ENCODE measurements around the gene ALOX15. TPM values are rescaled to one million over a fixed set of nuclear protein-coding genes. Genes with fewer than 3 reads are reported as not detected.
A peak's percentile ranks its signal among the peaks of the same experiment; 100 is the strongest.
"Not testable (repeated sequence)": the region's sequence is repeated elsewhere in the genome, so short reads cannot be mapped to it uniquely, and the experiment has no call there.

Gene ALOX15
- total RNA-seq, 1 donor from 2014 or later: 0.32 TPM

DNA sequence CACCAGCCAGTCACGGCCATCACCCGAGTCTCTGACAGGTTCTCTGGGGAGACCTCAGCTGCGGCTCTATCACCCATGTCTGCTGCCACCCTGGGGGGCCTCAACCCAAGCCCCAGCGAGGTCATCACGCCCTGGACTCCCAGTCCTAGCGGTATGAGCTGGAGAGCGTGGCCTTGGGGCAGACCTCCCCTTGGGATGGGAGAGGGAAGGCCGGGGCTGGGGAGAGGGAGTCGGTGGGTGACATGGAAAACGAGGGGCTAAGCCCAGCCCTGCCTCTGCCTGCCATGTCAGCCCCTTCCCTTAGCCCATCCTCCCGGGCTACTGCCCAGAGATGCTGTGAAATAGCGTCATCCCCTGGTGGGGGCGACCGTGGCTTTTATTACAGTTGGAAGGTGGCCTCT, 48.5 kb downstream of the ALOX15 start:
- ATAC-seq: no peak

DNA sequence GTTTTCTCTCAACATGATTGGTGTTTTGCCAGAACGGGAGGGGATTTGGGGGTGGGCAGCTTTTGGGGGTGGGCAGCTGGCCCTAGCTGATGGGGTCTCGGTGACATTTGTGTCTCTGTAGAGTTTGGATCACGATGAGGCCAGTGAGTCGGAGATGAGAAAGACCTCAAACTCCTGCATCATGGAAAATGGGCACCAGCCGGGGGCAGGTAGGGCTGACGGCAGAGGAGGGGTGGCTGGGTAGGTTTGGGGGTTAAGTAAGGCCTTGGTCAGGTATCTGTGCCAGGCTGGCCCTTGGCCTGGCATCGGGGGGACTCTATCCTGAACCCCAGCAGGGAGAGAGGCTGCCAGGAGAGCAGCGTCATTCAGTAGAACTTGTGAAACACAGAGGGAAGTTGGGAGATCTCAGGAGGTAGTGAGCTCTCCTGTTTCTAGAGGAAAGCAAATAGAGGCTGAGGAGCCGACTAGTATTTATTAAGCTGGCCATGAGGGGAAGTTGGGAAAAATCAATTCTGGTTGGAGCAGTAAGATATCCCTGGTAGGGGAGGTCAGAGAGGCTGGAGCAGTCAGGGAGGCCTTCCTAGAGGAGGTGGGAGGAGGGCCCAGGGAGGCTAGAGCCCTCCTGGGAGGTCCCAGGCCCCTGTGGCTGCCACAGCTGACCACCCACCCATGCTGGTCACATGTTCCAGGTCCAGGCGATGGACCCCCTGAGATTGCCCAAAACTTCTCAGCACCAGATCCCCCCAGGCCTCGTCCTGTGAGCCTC, 49.1 kb downstream of the ALOX15 start:
- no peak for ATAC-seq

DNA sequence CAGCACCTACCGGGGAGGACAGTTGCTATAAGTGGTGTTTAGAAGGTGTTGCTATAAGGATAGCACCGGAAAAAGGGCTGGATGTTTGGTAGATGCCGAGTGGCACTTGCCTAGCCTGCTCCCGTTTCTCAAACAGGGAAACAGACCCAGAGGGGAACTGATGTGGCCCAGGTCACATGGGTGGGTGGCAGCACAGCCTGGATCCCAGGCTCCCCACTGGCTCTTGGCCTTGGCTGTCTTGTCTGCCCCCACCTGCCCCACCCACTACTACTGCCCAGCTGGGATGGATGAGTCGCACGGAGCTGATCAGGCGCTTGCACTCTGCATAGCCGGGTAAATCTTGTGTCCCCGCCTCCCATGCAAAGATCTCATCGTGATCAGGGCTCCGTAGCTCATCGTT, 49.9 kb downstream of the ALOX15 start:
- no peak for ATAC-seq

DNA sequence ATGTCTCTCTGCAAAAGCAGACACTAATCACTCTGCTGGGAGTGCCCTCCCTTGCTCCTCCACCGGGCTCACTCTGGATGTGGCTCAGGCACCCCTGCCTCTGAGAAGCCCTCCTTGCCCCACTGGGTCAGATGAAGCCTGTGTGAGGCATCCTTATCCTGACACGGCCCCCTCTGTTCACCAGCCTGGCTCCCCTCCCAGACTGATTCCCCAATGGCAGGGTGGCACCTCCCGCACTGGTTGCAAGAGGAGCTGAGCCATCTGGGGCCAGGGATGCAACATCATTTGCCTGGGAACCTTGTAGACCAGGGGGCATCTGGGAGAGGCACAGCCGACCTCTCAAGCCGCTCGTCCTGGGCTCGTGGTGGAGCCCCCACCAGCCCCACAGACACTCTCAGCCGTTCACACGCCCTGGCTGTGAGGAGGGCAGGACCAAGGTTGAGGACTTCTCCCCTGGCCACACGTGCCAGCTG, 50.5 kb downstream of the ALOX15 start:
- ATAC-seq: no peak

DNA sequence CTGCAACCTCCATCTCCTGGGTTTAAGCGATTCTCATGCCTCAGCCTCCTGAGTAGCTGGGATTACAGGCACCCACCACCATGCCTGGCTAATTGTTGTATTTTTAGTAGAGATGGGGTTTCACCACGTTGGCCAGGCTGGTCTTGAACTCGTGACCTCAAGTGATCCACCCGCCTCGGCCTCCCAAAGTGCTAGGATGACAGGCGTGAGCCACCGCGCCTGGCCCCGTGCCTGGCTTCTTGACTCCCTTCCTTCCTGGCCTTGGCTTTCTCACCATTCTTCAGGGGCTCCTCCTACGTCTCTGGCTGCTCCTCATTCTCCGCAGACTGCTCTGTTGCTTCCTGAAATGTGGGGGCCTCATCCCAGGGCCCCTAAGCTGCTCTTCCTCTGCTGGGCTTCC, 51.4 kb downstream of the ALOX15 start:
- not testable (repeated sequence) for ATAC-seq

DNA sequence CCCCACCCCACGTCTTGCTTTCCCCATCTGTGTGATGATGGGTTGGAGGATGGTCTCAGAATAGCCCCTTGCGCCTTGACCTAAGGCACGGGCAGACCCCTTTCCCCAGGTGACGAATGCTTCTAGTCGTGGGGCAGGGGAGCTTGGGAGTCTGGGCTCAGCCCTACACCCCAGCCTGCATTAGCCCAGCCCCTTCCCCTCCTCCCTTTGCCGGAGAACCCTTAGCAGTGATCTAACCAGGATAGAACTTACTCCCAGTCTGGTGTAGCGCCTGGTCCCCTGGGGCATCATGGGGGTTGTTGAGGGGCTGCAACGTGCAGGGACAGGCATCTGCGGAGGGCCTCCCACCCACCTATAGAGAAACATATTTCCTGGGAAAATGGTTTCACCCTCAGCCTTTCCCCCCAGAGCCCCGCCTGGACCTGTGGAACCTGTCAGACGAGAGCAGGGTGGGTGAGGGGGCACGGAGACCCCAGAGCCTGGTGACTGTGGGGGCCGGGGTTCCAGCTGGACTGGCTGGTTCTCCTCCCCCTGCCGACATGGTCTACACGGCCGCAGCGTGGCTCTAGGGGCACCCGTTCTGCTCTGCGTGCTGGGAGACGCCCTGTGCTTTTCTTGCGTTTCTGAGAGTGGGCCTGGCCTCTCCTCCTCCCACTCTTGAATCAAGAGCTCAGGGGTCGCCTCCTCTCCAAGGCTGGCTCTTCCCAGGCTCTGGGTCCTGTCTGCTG, 52.4 kb downstream of the ALOX15 start:
- ATAC-seq: no peak

DNA sequence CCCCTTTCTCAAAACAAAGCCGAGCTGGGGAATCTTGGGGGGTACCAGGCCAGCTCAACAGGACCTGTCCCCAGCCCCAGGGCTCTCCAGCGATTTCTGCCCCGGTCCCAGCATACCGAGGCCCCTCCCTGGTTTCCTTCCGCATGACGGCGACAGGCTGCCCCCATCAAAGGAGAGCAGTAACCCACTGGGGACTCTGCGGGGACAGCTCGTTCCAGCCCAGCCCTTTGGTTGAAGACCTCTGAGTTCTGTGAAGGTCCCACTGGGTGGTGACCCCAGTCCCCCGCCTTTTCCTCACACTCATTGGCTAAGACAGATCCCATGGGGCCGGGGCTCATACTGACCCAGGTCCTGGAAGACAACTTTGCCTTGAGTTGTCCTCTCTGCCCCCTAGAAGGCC, 53.1 kb downstream of the ALOX15 start:
- no peak for ATAC-seq

DNA sequence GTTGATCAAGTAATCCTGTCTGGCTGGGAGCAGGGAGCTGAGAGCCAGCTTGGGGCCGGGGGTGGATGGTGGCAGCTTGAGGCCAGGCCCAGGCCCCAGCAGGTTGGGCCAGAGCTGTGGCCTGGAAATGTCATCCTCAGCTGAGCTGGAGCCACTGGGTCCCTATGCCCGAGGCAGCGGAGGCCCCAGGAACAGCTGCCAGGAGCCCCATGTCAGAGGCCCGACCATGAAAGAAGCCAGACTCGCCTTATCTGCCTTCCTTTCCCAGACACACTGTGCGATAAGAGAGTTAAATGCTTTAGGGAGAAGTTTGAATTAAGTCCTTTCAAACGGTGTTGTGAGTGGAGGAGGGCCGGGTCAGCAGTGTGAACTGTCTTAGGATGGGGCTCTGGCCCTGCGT, 53.7 kb downstream of the ALOX15 start:
- ATAC-seq: no peak

DNA sequence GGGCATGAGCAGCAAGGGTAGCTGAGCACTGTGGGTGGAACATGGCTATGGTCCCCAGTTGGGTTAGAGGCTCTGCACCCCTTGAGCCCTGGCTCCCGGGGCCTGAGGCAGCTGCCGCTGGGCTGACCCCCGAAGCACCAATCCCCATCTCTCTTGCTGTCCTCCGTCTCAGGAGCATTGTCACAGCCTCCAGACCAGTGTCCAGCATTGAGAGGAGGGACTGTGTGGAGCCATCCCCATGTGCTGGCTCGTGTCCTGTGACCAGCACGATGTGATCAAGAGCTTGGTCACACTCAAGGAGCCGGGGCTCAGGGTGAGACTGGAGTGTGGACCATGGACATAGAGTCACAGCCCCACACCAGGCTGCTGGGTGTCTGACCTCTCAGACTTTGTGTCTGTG, 54.3 kb downstream of the ALOX15 start:
- ATAC-seq: no peak

DNA sequence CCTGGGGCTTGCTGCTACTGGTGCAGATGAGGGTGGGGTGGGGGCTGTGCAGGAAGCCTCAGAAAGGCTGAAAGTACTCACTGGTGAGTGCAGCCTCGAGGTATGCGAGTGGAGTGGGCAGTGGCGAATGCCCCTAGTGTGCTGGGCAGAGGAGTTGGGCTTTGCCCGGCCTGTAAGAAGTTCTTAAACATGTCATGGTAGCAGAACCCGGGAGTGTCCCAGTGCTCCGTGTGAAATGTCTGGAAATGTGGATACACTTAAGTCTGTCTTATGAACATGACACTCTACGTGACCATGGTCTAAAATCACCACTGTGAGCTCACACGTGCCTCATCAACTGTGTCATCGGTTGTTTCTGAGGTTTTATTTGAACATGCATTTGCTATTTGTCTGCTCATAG, 55.4 kb downstream of the ALOX15 start:
- no peak for ATAC-seq

DNA sequence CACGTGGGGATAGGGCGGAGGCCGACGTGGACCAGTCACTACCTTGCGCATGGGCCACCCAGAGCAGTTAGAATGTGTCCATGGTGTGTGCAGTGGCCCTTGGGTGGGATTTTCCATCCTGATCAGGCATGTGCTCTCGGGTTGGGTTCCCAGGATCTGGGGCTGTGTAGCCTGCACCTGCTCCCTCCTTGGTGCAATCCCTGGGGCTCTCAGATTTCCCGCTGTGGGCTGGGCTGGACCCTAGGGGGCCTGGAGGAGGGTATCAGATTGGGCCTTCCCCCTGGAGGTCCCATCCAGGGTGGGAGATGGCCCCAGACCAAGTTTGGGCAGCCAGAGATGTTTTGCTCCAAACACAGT, 55.9 kb downstream of the ALOX15 start:
- no peak for ATAC-seq

DNA sequence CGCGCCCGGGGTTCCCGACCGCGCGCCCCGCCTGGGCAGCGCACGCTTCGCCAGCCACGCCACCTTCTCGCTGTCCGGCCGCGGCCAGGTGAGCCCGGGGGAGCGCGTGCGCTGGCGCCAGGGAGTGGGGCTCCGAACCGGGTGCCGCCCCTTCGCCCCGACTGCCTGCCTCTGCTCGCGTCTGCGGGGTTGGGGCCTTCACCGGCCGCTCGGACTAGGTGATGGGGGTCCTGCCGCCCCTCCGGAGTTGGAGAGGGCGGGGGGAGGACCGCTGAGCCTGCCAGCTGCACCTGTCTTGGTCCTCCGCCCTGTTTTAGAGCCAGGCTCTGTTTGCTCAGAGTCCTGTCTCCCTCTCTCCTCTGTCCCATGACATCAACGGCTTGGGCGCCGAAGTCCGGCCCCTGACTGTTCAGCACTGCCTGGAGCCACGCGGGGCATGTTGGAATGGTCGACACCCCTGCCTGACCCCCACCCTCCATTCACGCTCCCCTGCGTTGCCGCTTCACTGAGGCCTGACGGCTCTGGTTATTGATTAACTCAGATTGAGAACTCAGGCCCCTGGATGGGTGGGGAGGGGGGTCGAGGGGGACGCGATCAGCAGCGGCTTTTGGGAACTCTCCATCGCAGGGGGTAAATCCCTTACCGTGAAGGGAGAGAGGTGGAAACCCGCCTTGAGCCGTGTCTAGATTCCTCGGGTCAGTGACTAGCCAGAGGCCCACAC, 56.4 kb downstream of the ALOX15 start:
- no peak for ATAC-seq

DNA sequence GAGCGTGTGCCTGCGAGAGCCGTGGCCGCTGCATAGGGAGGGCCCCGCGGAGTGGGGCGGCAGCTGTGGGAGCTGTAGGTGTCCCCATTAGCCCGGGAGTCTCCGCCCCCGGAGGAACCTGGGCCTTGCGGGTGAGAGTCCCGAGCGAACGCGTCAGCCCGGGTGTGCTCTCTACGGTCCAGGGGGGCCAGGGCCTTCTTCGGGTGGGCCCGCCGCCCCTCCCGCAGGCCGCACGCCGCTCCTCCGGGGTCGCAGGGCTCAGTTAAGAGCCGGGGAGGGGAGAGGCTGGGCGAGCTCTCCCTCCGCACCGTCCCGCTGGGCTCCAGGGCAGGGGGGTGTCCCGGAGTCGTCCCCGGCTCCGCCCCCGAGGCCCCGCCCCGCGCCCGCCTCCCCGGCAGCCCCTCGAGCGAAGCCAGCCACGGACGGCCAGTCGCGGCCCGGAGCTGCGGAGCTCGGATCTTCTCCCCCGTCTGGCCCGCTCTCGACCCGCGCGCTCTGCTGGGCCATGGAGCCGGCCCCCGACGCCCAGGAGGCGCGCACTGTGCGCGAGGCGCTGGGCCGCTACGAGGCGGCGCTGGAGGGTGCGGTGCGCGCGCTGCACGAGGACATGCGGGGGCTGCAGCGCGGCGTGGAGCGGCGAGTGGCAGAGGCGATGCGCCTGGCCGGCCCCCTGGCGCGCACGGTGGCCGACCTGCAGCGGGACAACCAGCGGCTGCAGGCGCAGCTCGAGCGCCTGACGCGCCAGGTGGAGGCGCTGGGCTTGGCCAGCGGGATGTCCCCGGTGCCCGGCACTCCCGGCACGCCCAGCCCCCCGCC, 57.2 kb downstream of the ALOX15 start, which contains the start of gene SMTNL2:
SMTNL2 (plus strand) TSS at position 429 of the 816 bp plus-strand sequence; CDS start at position 506, 77 bp downstream.
- no peak for ATAC-seq

DNA sequence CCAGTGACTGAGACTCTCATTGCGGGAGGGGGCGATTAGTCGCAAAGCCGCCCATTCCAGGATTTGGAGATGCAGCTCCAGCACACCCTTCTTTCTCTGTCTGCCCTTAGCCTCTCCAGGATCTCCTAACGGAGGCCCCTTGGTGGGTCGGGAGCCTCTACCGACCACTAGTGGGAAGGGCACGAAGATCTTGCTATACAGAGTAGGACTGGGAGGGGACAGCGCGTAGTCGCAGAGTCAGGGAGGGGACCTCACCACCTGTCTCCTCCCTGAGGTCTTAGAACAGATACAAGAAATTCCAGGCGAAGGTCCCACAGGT, 57.7 kb downstream of the ALOX15 start:
- ATAC-seq: peak; percentile 11

DNA sequence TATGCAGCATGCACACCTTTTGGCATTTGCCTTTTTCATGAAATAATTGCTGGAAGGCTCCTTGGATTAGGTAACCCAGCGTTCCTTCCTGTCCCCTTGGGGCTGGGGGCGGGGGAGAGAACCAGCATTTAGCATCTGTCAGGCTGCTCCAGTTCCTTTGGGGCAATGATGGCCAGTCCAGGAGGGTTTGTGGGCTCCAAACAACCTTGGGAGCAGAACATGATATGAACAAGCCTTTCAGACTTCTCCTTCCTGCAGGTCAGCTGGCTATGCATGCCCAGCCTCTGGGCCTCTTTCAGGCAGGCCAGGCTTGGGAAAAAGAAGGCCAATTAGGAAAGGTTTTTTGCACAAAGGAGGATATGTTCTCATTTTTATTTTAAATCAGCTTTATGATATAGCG, 58.3 kb downstream of the ALOX15 start:
- ATAC-seq: no peak

DNA sequence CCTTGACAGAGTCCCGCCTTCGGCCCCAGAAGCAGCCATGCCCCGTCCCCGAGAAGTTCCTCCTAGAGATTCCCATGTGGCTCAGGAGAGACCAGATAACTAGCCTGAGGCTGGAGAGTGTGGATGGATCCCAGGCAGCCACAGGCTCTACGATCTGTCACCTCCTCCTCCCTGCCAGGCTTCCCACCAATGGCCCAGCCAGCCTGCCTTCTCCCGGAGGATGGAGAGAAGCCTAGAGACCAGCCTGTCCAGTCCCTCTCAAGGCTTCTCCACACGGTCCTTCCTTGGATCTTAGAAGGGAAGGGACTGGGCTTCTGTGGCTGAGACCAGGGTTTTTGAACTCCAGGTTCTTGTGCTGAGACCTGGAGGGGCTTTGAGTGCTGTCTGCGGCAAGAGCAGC, 58.8 kb downstream of the ALOX15 start:
- no peak for ATAC-seq

DNA sequence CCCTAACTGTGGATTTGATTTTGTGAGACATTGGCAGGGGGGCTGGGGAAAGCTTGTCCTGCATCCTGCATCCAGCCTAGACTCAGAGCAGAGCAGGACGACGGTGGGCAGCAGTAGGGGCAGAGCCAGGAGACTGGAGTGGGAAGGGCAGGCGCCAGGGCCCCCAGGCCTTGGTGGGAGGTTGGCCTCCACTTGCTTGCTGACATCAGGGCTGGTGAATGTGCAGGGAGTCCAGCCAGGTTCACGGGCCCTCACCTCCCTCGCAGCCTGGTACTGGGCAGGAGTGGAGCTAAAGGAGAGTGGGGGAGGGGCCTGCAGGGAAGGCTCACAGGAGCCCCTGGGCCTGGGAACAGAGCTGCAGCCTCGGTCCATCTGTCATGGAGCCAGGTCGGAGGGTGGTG, 59.4 kb downstream of the ALOX15 start:
- no peak for ATAC-seq

Other genes with a start within 250 kb of the ALOX15 start
- 0.48 TPM for gene SPNS3, start 207.7 kb downstream of the ALOX15 start, total RNA-seq
- 33.9 TPM for gene SPNS2, start 142.8 kb downstream of the ALOX15 start, total RNA-seq
- 42.9 TPM for gene MYBBP1A, start 86.3 kb downstream of the ALOX15 start, total RNA-seq
- gene GGT6, start 81.1 kb downstream of the ALOX15 start, total RNA-seq: 41.6 TPM
- gene SMTNL2, start 57.1 kb downstream of the ALOX15 start, total RNA-seq: 0.56 TPM
- gene PELP1, start 62.5 kb upstream of the ALOX15 start, total RNA-seq: 24.6 TPM
- 13.7 TPM for gene ARRB2, start 69.0 kb upstream of the ALOX15 start, total RNA-seq
- 15.6 TPM for gene MED11, start 89.8 kb upstream of the ALOX15 start, total RNA-seq
- gene ZMYND15, start 98.2 kb upstream of the ALOX15 start, total RNA-seq: 0.36 TPM
- 15.7 TPM for gene CXCL16, start 98.2 kb upstream of the ALOX15 start, total RNA-seq
- gene TM4SF5, start 130.2 kb upstream of the ALOX15 start, total RNA-seq: not detected
- gene VMO1, start 144.7 kb upstream of the ALOX15 start, total RNA-seq: 2.3 TPM
- not detected for gene GLTPD2, start 147.3 kb upstream of the ALOX15 start, total RNA-seq
- 131 TPM for gene PSMB6, start 154.5 kb upstream of the ALOX15 start, total RNA-seq
- 117 TPM for gene PLD2, start 165.5 kb upstream of the ALOX15 start, total RNA-seq
- gene MINK1, start 191.7 kb upstream of the ALOX15 start, total RNA-seq: 124 TPM